Prostate gland (tissue), 2 donors: ENCODE results near the gene BTBD17.

ENCODE experiments used
- POLR2A ChIP-seq: fragments of 450-650 bp; IDR thresholded peaks from one replicate; pipeline ENCODE4 v1.6.1; 2016; ENCODE audit warnings: antibody characterized with exemption, mild to moderate bottlenecking
- POLR2AphosphoS5 ChIP-seq: sonication (generic); formaldehyde crosslinking; IDR thresholded peaks from one replicate; pipeline ENCODE4 v1.6.1; 2017; ENCODE audit warnings: antibody characterized with exemption
- TF ChIP-seq, protein P1 (sequence below), 4 experiments: fragments of 200-600 bp in 2 of 4; fragments of 450-650 bp in 2 of 4; sonication (generic) in 2 of 4; IDR thresholded peaks; 1 replicate in 3 of 4; 2 replicates in 1 of 4; pipeline ENCODE4 v1.5.1; 2016 to 2019; ENCODE audit warnings: antibody characterized with exemption in 4 of 4, mild to moderate bottlenecking in 2 of 4, moderate library complexity in 2 of 4

GRCh38 chr17:74361230-74362068, at the start of gene BTBD17:
- TF ChIP-seq, protein P1, sequence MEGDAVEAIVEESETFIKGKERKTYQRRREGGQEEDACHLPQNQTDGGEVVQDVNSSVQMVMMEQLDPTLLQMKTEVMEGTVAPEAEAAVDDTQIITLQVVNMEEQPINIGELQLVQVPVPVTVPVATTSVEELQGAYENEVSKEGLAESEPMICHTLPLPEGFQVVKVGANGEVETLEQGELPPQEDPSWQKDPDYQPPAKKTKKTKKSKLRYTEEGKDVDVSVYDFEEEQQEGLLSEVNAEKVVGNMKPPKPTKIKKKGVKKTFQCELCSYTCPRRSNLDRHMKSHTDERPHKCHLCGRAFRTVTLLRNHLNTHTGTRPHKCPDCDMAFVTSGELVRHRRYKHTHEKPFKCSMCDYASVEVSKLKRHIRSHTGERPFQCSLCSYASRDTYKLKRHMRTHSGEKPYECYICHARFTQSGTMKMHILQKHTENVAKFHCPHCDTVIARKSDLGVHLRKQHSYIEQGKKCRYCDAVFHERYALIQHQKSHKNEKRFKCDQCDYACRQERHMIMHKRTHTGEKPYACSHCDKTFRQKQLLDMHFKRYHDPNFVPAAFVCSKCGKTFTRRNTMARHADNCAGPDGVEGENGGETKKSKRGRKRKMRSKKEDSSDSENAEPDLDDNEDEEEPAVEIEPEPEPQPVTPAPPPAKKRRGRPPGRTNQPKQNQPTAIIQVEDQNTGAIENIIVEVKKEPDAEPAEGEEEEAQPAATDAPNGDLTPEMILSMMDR (IDR thresholded peaks at IDR 0.05) = peak; percentile 28 to 65 (median 62)
- TF ChIP-seq POLR2A (no peak), POLR2AphosphoS5 (no peak)
